ENCODE data around the gene C9orf43.
"Not testable (repeated sequence)": the region's sequence is repeated elsewhere in the genome, so short reads cannot be mapped to it uniquely, and the experiment has no call there.

Gene C9orf43

DNA sequence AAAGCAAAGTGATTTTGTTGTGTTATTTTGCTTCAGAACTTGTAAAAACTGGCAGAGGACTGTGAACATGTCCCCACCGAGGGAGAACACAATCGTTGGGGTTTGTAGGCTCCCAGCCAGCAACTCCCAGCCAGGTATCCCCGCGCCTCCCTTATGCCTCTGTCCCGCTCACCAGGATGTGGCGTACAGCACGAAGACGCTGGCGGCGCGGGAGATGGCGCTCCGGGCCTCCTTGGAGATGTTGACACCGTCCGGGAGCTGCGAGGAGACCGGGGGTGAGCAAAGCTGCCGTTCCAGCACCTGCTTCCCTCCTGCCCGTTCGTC is 702 bp upstream of the C9orf43 start:
- DNase-seq (ENCODE audit: low read depth in 1 of 2, low spot score in 1 of 2) = no peak

DNA sequence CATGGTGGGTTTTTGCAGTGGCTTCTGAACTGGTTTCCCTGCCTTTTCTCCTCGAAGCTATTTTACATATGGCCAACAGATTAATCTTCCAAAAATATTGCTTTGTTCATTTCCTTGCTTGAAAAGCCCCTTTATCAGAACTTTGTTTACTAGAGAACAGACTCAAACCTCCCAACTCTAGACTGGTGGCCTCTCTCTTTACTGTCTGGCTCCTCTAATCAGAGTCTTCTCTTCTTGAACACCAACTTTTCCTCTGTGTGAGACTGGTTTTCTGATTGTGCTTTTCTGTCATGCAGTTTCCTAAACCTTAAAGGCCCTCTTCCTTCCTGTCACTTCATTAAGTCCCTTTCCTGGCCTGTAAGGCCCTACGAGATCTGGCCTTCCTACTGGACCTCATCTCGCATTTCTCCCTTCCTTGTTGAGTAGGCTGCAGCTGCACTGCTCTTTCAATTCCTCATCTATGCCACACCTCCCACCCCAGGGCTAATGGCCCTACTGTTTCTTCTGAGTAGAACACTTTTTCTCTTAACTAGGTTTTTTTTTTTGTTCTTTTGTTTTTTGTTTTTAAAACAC is 5.7 kb downstream of the C9orf43 start:
- DNase-seq (ENCODE audit: low read depth in 1 of 2, low spot score in 1 of 2) = no peak

DNA sequence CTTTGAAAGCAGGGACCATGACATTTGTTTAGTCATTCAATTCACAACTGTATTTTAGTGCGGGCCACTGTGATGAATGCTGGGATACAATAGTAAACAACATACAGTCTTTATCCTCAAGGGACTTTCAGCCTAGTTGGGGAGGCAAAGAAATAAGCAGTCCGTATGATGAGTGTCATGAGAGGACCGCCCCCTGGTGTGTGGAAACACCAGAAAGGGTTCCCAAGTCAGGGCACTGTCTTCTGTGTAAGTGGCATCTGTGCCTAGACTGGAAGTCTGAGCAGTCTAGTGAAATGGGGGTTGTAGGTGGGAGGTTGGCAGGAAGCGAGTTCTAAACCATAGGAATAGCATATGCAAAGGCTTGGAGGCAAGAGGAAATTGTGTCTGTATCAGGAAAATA is 6.8 kb downstream of the C9orf43 start:
- no peak for DNase-seq (ENCODE audit: low read depth in 1 of 2, low spot score in 1 of 2)

DNA sequence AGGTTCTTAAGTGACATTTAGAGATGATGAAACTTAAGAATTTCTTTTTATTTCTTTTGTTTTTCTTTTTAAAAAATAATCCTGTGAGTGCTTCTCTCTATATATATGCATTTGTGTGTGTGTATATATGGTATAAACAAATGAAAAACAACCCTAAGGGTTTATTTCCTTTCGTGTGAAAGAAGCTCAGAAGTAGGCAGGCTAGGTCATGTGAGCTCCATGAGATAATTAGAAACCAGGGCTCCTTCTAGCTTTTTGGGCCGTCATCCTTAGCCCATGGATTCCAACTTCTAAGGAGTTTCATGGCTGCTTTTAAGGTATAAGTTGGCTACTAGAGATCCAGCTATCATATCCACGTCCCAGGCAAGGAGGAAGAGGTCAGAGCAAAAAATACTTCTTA is 11.2 kb downstream of the C9orf43 start:
- no peak for DNase-seq (ENCODE audit: low read depth in 1 of 2, low spot score in 1 of 2)

DNA sequence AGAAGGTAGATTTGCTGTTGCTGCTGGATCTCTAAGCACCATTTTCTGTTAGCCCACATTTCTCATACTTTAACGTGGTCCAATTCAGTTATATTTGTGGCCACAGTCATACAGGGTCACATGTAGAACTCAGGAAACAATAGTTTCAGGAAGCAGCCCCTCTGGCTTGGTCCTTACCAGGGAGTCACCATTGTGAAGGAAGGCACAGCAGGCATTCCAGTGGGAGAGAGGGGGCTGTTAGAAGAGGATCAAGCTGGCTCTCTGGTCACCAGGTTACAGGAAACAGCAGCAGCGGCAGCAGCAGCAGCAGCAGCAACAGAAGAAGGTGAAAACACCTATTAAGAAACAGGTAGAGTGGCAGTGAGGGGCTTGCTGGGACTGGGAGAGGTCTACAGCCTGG is 14.5 kb downstream of the C9orf43 start:
- DNase-seq (ENCODE audit: low read depth in 1 of 2, low spot score in 1 of 2) = no peak

DNA sequence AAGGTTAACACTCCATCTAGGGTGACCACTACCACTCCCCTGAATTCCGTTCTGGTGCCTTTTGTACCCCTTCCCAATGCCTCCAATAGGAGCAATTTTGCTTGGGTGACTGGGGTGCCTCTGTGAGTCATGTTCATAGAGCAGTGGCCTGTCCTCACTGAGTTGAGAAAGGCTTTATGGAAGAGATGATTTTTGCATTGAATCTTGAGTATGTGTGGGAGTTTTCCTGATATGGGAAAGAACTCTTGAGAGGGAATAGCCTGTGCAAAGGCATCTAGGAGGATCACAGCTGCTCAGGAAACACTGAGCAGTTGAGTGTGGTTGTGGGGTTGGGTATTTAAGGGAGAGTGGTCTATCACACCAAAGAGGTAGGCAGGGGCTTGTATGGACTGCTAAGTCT is 16.2 kb downstream of the C9orf43 start:
- no peak for DNase-seq (ENCODE audit: low read depth in 1 of 2, low spot score in 1 of 2)

DNA sequence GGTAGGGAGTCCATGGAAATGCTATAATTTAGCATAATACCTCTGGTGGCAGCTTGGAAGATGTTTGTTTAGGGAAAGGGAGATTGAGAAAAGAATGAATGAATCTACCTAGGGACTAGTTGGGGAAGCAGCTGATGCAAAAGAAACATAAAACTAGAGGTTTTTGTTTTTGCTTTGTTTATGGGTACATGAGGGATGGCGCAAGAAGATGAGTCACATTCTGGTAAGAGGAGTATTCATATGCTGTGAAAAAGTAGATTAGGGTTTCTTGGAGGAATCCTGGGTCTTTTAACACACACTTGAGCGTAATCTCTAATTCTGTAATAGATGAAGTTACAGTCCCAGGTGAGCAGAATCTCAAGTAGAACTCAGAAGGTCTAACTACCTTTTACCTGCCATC is 17.1 kb downstream of the C9orf43 start:
- no peak for DNase-seq (ENCODE audit: low read depth in 1 of 2, low spot score in 1 of 2)

DNA sequence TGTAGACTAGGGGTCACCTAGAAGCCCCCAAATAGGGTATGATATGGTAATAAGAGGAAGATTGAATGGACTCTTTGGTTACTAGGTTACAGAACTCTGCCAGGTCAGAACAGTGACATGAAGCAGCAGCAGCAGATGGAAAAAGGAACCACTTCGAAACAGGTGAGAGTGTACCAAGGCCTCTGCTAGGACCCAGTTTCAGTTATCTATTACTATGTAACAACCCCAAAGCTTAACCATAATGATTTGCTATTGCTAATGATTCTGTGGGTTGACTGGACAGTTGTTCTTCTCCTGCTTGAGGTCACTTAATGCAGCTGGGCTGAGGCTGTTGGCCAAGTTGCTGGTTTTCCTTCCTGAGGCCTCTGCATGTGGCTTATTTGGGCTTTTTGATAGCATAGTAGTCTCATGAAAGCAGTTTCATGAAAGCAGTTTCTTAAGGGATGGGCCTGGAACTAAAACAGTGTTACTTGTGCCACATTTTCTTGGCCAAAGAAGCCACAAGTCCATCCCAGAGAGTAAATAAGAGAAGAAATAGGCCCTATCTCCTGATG is 17.6 kb downstream of the C9orf43 start:
- DNase-seq (ENCODE audit: low read depth in 1 of 2, low spot score in 1 of 2) = no peak

DNA sequence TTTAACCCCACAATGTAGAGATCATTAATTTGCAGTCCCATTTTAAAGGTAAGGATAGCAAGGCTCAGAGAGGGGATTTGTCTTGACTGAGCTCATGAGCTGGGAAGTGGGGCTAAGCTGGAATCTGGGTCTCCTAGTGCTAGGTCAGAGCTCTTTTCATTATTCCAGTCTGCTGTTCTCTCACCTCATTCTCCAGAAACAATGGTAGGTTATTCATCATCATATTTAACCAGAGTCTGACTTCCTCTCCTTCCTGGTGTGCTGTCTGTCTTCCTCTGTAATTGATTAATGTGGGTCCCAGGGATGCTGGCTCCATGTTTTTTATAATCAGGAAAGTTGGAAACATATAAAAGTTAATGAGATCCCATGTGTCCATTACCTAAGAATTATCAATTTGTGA is 20.6 kb downstream of the C9orf43 start:
- no peak for DNase-seq (ENCODE audit: low read depth in 1 of 2, low spot score in 1 of 2)

DNA sequence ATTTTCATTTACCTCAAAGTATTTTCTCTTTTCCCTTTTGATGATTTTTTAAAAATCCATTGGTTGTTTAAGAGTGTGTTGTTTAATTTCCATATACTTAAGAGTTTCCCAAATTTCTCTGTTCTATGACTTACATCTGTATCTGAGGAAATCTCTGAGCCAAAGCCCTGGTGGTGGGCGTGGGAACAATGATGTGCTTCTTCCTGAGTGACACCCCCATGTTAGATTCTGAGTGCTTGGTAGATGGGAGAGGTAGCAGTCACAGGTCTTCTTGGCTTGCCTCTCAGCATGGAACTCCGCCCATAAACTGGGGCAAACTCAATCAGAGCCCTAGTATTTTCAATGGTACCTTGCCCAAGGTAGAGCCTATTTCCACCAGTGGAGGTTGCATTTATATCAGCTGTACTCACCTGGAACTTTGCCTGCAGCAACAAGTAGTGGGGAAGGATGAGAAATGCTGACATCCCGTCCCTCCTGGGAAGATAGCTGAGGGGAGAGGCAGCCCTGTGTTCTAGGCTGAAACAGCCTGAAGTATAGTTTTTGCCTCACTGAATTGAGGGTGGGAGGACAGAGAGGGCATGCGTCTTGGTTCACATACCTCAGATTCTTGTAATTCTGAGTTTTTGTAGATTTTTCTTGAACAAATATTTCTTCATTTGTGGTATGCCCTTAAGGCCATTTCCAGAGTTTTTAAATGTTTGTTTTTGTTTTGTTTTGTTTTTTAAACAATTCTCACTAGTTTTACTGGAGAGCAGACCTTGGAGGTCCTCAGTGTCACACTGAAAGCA is 26.4 kb downstream of the C9orf43 start:
- no peak for DNase-seq (ENCODE audit: low read depth in 1 of 2, low spot score in 1 of 2)

DNA sequence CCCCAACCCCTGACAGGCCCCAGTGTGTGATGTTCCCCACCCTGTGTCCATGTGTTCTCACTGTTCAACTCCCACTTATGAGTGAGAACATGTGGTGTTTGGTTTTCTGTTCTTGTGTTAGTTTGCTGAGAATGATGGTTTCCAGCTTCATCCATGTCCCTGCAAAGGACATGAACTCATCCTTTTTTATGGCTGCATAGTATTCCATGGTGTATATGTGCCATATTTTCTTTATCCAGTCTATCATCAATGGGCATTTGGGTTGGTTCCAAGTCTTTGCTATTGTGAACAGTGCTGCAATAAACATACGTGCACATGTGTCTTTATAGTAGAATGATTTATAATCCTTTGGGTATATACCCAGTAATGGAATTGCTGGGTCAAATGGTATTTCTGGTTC is 27.2 kb downstream of the C9orf43 start:
- not testable (repeated sequence) for DNase-seq (ENCODE audit: low read depth in 1 of 2, low spot score in 1 of 2)

DNA sequence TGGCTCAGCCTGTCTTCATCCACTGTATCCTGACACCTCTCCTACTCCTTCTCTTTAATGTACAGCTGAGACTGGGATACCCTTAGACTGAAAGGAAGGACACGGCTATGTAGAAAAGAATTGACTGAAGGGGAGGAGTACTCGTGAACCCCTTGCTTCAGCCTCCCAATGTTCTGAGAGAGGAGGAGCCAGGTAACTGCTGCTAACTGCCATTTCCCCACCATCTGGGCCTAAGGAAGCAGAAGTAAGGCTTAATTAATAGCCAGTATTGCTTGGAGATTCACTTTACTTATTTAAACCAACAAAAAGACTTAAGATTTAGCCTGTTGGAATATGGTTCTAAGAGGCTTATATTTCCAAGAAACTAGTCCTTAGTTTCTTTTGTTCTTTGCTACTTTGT is 34.2 kb downstream of the C9orf43 start:
- DNase-seq (ENCODE audit: low read depth in 1 of 2, low spot score in 1 of 2) = no peak

DNA sequence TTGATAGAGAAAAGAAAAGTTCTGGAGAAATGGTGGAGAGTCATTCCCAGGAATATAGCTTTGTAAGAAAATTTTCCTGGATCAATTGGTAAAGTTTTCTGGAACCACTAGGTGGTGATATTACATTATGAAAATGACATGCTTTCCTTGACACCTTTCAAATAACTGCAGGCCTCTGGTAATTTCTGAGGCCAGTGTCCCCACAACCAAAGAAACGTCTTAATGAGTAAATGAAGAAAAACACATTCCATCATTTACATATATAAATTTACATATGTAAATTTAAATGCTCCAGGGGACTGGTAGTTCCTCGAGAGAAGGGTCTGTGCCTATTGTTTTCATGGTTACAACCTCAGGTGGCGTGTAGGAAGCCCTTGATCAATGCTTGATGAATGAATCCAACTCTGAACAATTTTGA is 35.8 kb downstream of the C9orf43 start:
- DNase-seq (ENCODE audit: low read depth in 1 of 2, low spot score in 1 of 2) = no peak

DNA sequence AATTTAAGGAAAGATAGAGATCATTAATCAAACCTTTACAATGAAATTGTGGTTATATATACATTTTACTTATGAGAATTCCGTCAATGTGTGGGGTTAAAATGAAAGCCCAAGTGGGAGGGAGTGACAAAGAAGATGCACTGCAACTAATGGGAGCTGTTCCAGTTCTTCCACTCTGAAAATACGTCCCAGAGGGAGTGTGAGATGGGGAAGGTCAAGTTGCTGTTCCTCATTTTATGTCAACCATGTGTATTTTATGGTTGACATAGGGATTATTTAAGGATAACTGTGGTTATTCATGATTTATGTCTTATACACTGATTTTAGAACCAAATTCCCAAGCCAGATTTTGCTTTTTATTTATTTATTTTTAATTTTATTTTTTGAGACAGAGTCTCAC is 38.8 kb downstream of the C9orf43 start:
- no peak for DNase-seq (ENCODE audit: low read depth in 1 of 2, low spot score in 1 of 2)

DNA sequence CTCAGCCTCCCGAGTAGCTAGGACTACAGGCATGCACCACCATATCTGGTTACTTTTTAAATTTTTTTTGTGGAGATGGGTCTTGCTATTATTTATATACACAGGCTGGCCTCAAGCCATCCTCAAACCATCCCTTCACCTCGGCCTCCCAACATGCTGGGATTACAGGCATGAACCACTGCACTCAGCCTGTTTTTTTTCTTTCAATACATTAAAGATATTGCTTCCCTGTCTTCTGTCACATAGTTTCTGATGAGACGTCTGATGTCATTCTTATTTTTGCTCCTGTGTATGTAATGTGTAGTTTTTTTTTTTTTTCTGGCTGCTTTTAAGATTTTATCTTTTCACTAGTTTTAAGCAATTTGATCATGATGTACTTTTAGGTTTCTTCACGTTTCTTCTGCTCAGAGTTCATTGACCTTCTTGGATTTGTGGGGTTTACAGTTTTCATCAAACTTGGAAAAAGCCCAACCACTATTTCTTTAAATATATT is 41.6 kb downstream of the C9orf43 start:
- no peak for DNase-seq (ENCODE audit: low read depth in 1 of 2, low spot score in 1 of 2)

DNA sequence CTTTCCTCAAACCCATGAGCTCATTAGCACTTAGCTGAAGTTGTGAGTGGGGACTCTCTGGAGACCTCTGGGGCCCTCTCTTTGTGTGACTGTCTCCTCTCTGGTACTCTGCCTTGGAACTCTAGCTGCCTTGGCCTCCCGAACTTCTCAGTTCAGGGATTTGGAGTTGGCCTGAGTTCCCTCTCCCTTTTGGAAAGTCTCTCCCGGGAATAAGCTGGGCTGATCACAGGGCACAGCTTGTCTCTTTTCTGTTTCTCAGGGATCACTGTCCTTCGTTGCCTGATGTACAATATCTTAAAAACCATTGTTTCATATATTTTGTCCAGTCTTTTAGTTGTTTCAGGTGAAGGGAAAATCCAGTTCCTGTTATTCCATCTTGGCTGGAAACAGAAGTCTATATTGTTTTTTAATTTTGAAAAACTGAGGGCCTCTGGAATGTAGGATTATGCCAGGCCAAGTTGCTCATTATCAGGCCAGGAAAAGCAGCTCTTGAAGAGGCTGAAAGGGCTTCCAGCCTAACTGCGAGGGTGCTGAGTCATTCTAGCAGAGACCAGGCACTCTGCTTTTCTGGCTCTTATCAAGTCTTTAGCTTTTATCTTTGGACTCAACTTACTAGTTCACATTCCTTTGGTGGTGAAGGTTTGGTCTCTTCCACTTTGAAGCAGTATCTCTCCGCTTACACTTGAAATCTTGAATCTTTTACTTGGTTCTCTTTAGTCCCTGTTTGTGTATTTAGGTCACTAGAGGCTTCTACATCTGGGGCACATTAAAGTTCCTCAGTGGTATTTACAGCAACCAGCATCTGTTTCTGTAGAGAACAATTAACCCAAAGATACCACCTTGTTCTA is 44.6 kb downstream of the C9orf43 start:
- DNase-seq (ENCODE audit: low read depth in 1 of 2, low spot score in 1 of 2) = no peak

DNA sequence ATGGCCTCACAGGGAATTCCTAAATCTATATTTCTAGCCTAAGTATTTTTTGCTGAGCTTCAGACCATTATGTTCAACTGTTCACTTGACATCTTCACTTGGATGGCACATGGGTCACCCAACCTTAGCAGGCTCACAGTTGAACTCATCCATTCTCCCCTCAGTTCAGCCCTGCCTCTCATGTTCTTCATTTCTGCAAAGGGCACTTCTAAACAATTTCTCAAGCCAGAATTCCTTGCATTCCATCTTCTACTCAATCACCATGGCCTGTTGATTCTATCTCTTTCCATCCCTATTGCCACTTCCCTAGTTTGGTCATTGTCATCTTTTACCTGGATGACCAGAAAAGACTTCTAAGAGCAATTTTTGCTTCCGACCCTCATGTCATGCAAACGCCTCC is 45.7 kb downstream of the C9orf43 start:
- no peak for DNase-seq (ENCODE audit: low read depth in 1 of 2, low spot score in 1 of 2)

DNA sequence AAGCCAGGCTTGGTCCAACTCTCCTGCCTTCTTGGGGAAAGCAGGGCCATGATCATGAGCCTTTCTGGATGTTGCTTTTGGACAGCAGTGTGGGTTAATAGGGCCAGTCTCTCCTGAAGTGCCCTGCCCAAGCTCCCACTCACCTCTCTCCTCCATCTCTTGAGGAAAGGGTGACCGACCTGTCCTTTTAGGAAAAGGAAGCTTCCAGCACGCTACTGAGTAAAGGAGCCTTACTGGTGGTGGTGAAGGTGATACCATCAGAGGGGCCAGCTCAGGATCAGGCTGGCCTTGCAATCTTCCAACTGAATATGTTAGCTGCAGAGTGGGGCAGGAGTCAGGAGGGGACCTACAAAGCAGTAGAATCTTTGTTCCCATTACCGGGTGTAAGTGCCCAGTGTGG is 50.7 kb downstream of the C9orf43 start:
- no peak for DNase-seq (ENCODE audit: low read depth in 1 of 2, low spot score in 1 of 2)

DNA sequence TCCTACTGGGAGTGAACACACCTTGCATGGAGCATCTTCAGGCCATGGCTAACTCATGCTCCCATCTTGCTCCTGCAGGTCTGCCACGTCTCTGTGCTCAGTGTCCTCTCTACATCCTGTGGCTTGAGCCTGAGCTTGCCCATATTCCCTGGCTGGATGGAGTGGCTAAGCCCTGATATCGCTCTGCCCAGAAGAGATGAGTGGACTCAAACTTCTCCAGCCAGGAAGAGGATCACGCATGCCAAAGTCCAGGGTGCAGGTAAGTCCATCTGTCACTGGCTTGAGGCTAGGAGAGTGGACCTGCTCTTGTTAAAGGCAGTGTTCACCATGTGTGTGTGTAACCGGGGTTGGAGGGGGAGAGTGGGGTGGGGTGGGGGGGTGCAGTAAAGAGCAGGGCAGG is 51.4 kb downstream of the C9orf43 start:
- no peak for DNase-seq (ENCODE audit: low read depth in 1 of 2, low spot score in 1 of 2)

DNA sequence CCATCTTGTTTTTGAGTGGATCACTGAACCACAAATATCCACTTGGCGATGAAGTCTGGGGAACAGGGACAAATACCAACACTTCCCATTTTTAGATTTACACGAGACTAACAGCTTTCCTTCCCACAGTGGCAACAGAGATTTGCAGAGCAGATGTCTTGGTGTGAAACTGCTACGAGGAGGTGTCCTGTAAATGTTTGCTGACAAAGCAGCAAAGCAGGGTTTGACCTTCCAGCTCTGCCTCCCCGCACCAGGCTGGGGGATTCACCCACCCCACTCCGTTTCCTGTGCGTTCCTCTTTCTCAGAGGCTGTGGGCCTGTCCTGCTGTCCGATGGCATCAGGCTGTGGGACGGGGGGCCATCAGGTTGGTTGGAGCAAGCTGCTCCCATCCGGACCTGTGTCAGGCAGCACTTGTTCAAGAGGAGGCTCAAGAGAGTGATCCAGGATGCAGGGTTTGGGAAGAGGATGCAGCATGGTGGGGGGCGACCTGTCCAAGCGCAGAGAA is 52.3 kb downstream of the C9orf43 start:
- no peak for DNase-seq (ENCODE audit: low read depth in 1 of 2, low spot score in 1 of 2)

DNA sequence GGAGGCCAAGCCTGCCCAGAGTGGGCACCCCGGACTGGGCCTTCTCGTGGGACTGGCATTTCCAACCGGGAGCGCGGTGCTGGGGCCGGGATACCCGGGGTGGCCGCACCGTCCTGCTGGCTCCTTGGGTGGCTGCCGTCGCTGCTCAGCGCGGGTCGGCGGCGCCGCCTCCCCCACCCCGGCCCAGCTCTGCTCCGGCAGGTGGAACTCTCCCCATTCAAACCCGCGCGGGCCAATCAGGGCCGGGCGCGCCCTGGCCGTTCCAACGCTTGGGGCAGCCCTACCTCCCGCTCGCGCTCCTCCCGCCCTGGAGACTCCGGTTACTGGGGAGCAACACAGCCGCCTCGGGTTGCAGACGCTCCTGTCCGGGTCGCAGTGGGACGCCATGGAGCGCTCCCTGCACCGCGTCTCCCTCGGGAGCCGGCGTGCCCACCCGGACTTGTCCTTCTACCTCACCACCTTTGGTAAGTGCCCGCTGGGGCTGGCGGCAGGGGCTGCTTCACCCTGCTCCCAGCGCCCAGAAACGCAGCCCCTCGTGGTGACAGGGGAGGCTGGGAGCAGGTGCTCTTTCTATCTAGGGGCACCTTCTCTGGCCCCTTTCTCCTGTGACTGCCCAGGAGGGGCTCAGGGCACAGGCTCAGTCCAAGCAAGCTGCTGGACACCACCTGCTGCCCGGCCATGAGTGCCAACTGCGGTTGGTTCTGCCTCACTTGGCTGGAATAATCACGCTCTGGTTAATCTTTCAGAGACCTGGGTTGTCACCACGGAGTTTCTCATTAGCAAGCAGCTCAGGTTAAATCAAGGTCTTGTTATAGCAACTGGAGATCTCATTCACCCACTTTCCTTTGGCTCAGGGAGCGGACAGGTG is 53.1 kb downstream of the C9orf43 start, which contains the start of gene RGS3:
Gene RGS3, plus strand, starts transcription at position 310 of the 868 bp plus-strand sequence. Its CDS starts 76 bp downstream, at position 386.
- no peak for DNase-seq (ENCODE audit: low read depth in 1 of 2, low spot score in 1 of 2)
